SIG-M5 (cell line): ENCODE measurements around the gene EHBP1L1.
"Not testable (repeated sequence)": the region's sequence is repeated elsewhere in the genome, so short reads cannot be mapped to it uniquely, and the experiment has no call there.

Experiments used
- DNase-seq: peaks from one replicate; lab custom pipeline; 2025; lab: John Stamatoyannopoulos, UW

Gene EHBP1L1

GRCh38 chr11:65636108-65637031 lies 60.5 kb downstream of the EHBP1L1 start:
- DNase-seq = no peak

GRCh38 chr11:65637032-65637557 lies 61.2 kb downstream of the EHBP1L1 start:
- DNase-seq = no peak

- DNase-seq = no peak
These were observed 62.1 kb downstream of the EHBP1L1 start, which contains the start of gene SIPA1 for GRCh38 chr11:65637794-65638419. Gene SIPA1, plus strand, starts transcription at chr11:65638101. Its CDS starts 2,821 bp downstream, at chr11:65640922.

- not testable (repeated sequence) for DNase-seq
These were observed 63.4 kb downstream of the EHBP1L1 start for GRCh38 chr11:65639228-65639597.

- no peak for DNase-seq
These were observed 64.0 kb downstream of the EHBP1L1 start for GRCh38 chr11:65639623-65640482.

- no peak for DNase-seq
These were observed 64.8 kb downstream of the EHBP1L1 start for GRCh38 chr11:65640483-65641296.

GRCh38 chr11:65641297-65642013 lies 65.6 kb downstream of the EHBP1L1 start:
- DNase-seq = no peak
